HepG2 (cell line): ENCODE data around the gene ATG5. TPM values are rescaled to one million over a fixed set of nuclear protein-coding genes. Genes with fewer than 3 reads are reported as not detected.

Experiments used
- ARID2 ChIP-seq: sonication (generic); formaldehyde crosslinking; IDR thresholded peaks from 2 replicates; pipeline ENCODE4 v1.8.1; 2022; ENCODE audit warnings: mild to moderate bottlenecking, missing genetic modification reagents, borderline replicate concordance
- CC2D1A ChIP-seq: sonication (generic); formaldehyde crosslinking; IDR thresholded peaks from 2 replicates; pipeline ENCODE4 v1.8.1; 2023; ENCODE audit warnings: mild to moderate bottlenecking, missing genetic modification reagents
- CTCF ChIP-seq: sonication (generic); formaldehyde crosslinking; IDR thresholded peaks from 2 replicates; pipeline ENCODE4 v1.5.0; 2020; ENCODE audit warnings: mild to moderate bottlenecking, missing genetic modification reagents, moderate library complexity
- GATAD1 ChIP-seq: IDR thresholded peaks from 2 replicates; pipeline ENCODE4 v1.6.1; 2016; ENCODE audit warnings: missing genetic modification reagents, missing compliant biosample characterization
- HES4 ChIP-seq: sonication (generic); formaldehyde crosslinking; IDR thresholded peaks from 2 replicates; pipeline ENCODE4 v1.9.0; 2021; ENCODE audit warnings: mild to moderate bottlenecking, missing genetic modification reagents, borderline replicate concordance
- HMGXB3 ChIP-seq: sonication (generic); formaldehyde crosslinking; IDR thresholded peaks from 2 replicates; pipeline ENCODE4 v1.4.0; 2020; ENCODE audit warnings: missing genetic modification reagents, borderline replicate concordance
- HNF1A ChIP-seq, 2 experiments: sonication (generic) in 1 of 2; formaldehyde crosslinking in 1 of 2; IDR thresholded peaks; 2 replicates each; pipeline versions ENCODE4 v1.4.0 to v1.6.1; 2016 to 2020; ENCODE audit warnings: borderline replicate concordance in 1 of 2, low read depth in 1 of 2, mild to moderate bottlenecking in 1 of 2, missing genetic modification reagents in 1 of 2
- JUND ChIP-seq: sonication (generic); formaldehyde crosslinking; IDR thresholded peaks from 2 replicates; pipeline ENCODE4 v1.8.0; 2022; ENCODE audit warnings: mild to moderate bottlenecking, missing genetic modification reagents
- PLRG1 ChIP-seq: fragments of 450-650 bp; conservative IDR thresholded peaks from 2 replicates; pipeline ENCODE4 v1.6.1; 2016
- RFXAP ChIP-seq: sonication (generic); formaldehyde crosslinking; IDR thresholded peaks from 2 replicates; pipeline ENCODE4 v1.4.0; 2020; ENCODE audit warnings: missing genetic modification reagents, borderline replicate concordance
- ZBTB14 ChIP-seq: sonication (generic); formaldehyde crosslinking; IDR thresholded peaks from 2 replicates; pipeline ENCODE4 v1.4.0; 2020; ENCODE audit warnings: missing genetic modification reagents
- ZMAT5 ChIP-seq: sonication (generic); formaldehyde crosslinking; IDR thresholded peaks from 2 replicates; pipeline ENCODE4 v1.5.0; 2020; ENCODE audit warnings: mild to moderate bottlenecking, low read depth, missing genetic modification reagents, borderline replicate concordance
- ZNF619 ChIP-seq: sonication (generic); formaldehyde crosslinking; IDR thresholded peaks from 2 replicates; pipeline ENCODE4 v1.4.0; 2020; ENCODE audit warnings: mild to moderate bottlenecking, missing genetic modification reagents
- ZNF773 ChIP-seq: sonication (generic); formaldehyde crosslinking; IDR thresholded peaks from 2 replicates; pipeline ENCODE4 v1.4.0; 2020; ENCODE audit warnings: missing genetic modification reagents, borderline replicate concordance
- polyA plus RNA-seq, 8 experiments: library from polyadenylated mRNA; depleted of rRNA in 3 of 8; stranded (reverse) in 7 of 8; unstranded in 1 of 8; fragments of >200 nt; fragmentation: Illumina TruSeq in 4 of 8; extraction: Trizol in 4 of 8; gene quantifications; 2 replicates each; pipeline versions ENCODE4 v1.2.1 to v1.2.3, GENCODE V29; 2011 to 2016; ENCODE audit warnings: low read depth in 4 of 8, missing spikeins in 1 of 8, mixed read lengths in 1 of 8; ENCODE audit not compliant: insufficient read depth in 1 of 8
- total RNA-seq, 5 experiments: library from RNA; depleted of rRNA; stranded (reverse); fragments of >200 nt; fragmentation: Illumina TruSeq; extraction: Trizol; gene quantifications; 2 replicates each; pipeline ENCODE4 v1.2.3, GENCODE V29; 2016; ENCODE audit warnings: low read depth in 1 of 5

Gene ATG5
- total and polyA plus RNA-seq, 2 of the 13 experiments (the other 11 are each of a cell fraction or from before 2014, with no cell fraction given): 21.3 to 48.0 TPM

- TF ChIP-seq CC2D1A (CRISPR knock-in tag) (0 out of 2 replicates have a peak, but pooled peaks have one; percentile 42), HES4 (CRISPR knock-in tag) (no peak), GATAD1 (CRISPR knock-in tag) (peak; percentile 95), RFXAP (CRISPR knock-in tag) (peak; percentile 67; the same call in 1 of the 2 replicates), CTCF (CRISPR knock-in tag) (peak; percentile 43), ZNF619 (CRISPR knock-in tag) (0 out of 2 replicates have a peak, but pooled peaks have one; percentile 83), ZBTB14 (peak; percentile 27; the same call in 1 of the 2 replicates), PLRG1 (no peak), ZNF773 (CRISPR knock-in tag) (0 out of 2 replicates have a peak, but pooled peaks have one; percentile 70), HMGXB3 (no peak; the same call in 1 of the 2 replicates), HNF1A (IDR thresholded peaks at IDR 0.05; ENCODE audit: low read depth) (peak; percentile 17; the same call in 1 of the 2 replicates), HNF1A (CRISPR knock-in tag; IDR thresholded peaks at IDR 0.05; ENCODE audit: borderline replicate concordance) (peak; percentile 87; the same call in 1 of the 2 replicates), JUND (CRISPR knock-in tag) (peak; percentile 77; the same call in 1 of the 2 replicates), ARID2 (CRISPR knock-in tag) (no peak; the same call in 1 of the 2 replicates), ZMAT5 (no peak)
These were observed at the start of gene ATG5 (continued) for GRCh38 chr6:106325336-106326178.
